HepG2 (cell line): Measurements from ENCODE around the gene MBLAC1. TPM values are rescaled to one million over a fixed set of nuclear protein-coding genes. Genes with fewer than 3 reads are reported as not detected.
A peak's percentile ranks its signal among the peaks of the same experiment; 100 is the strongest.

ENCODE experiments used
- ESRRA ChIP-seq: sonication (generic); formaldehyde crosslinking; IDR thresholded peaks from 2 replicates; pipeline ENCODE4 v1.5.1; 2020; ENCODE audit warnings: mild to moderate bottlenecking, low read depth, missing genetic modification reagents
- MAF1 ChIP-seq: sonication (generic); formaldehyde crosslinking; IDR thresholded peaks from 2 replicates; pipeline ENCODE4 v1.5.0; 2020; ENCODE audit warnings: missing genetic modification reagents, borderline replicate concordance
- NFE2L1 ChIP-seq: sonication (generic); formaldehyde crosslinking; IDR thresholded peaks from 2 replicates; pipeline ENCODE4 v1.4.0; 2020; ENCODE audit warnings: missing genetic modification reagents, mild to moderate bottlenecking, borderline replicate concordance
- RFX1 ChIP-seq: fragments of 450-650 bp; IDR thresholded peaks from 2 replicates; pipeline ENCODE4 v1.6.1; 2017
- SNAI1 ChIP-seq: sonication (generic); formaldehyde crosslinking; IDR thresholded peaks from 2 replicates; pipeline ENCODE4 v1.5.0; 2020; ENCODE audit warnings: mild to moderate bottlenecking, missing genetic modification reagents, borderline replicate concordance
- SRSF9 ChIP-seq: fragments of 200-400 bp; formaldehyde crosslinking; IDR thresholded peaks from 2 replicates; pipeline ENCODE4 v1.6.1; 2018; ENCODE audit warnings: borderline replicate concordance, mild to moderate bottlenecking, low read depth, low read length; ENCODE audit not compliant: insufficient read depth, poor library complexity, severe bottlenecking
- ZFP62 ChIP-seq: sonication (generic); formaldehyde crosslinking; IDR thresholded peaks from 2 replicates; pipeline ENCODE4 v1.4.0; 2020; ENCODE audit warnings: missing genetic modification reagents
- ZNF121 ChIP-seq: sonication (generic); formaldehyde crosslinking; IDR thresholded peaks from 2 replicates; pipeline ENCODE4 v1.5.0; 2020; ENCODE audit warnings: mild to moderate bottlenecking, missing genetic modification reagents
- ZNF263 ChIP-seq: sonication (generic); formaldehyde crosslinking; IDR thresholded peaks from 2 replicates; pipeline ENCODE4 v1.4.0; 2020; ENCODE audit warnings: missing genetic modification reagents
- ZNF367 ChIP-seq: sonication (generic); formaldehyde crosslinking; IDR thresholded peaks from 2 replicates; pipeline ENCODE4 v1.4.0; 2020; ENCODE audit warnings: missing genetic modification reagents, borderline replicate concordance
- ZNF468 ChIP-seq: sonication (generic); formaldehyde crosslinking; IDR thresholded peaks from 2 replicates; pipeline ENCODE4 v1.8.0; 2022; ENCODE audit warnings: mild to moderate bottlenecking, moderate library complexity, missing genetic modification reagents
- ZNF546 ChIP-seq: sonication (generic); formaldehyde crosslinking; conservative IDR thresholded peaks from 2 replicates; pipeline ENCODE4 v1.8.1; 2023; ENCODE audit warnings: mild to moderate bottlenecking, missing genetic modification reagents
- ZNF558 ChIP-seq: sonication (generic); formaldehyde crosslinking; IDR thresholded peaks from 2 replicates; pipeline ENCODE4 v1.9.0; 2022; ENCODE audit warnings: mild to moderate bottlenecking, missing genetic modification reagents, borderline replicate concordance
- ZNF564 ChIP-seq: sonication (generic); formaldehyde crosslinking; IDR thresholded peaks from 2 replicates; pipeline ENCODE4 v1.8.1; 2023; ENCODE audit warnings: mild to moderate bottlenecking, missing genetic modification reagents
- polyA plus RNA-seq, 8 experiments: library from polyadenylated mRNA; depleted of rRNA in 3 of 8; stranded (reverse) in 7 of 8; unstranded in 1 of 8; fragments of >200 nt; fragmentation: Illumina TruSeq in 4 of 8; extraction: Trizol in 4 of 8; gene quantifications; 2 replicates each; pipeline versions ENCODE4 v1.2.1 to v1.2.3, GENCODE V29; 2011 to 2016; ENCODE audit warnings: low read depth in 4 of 8, missing spikeins in 1 of 8, mixed read lengths in 1 of 8; ENCODE audit not compliant: insufficient read depth in 1 of 8
- total RNA-seq, 5 experiments: library from RNA; depleted of rRNA; stranded (reverse); fragments of >200 nt; fragmentation: Illumina TruSeq; extraction: Trizol; gene quantifications; 2 replicates each; pipeline ENCODE4 v1.2.3, GENCODE V29; 2016; ENCODE audit warnings: low read depth in 1 of 5
- TF ChIP-seq, protein P1 (sequence below): fragments of 450-650 bp; IDR thresholded peaks from 2 replicates; pipeline ENCODE4 v1.6.1; 2017; ENCODE audit warnings: mild to moderate bottlenecking
- TF ChIP-seq, protein P2 (sequence below): sonication (generic); formaldehyde crosslinking; IDR thresholded peaks from 2 replicates; pipeline ENCODE4 v1.8.0; 2022; ENCODE audit warnings: mild to moderate bottlenecking, missing genetic modification reagents, moderate library complexity
- TF ChIP-seq, protein P3 (sequence below): sonication (generic); formaldehyde crosslinking; IDR thresholded peaks from 2 replicates; pipeline ENCODE4 v1.4.0; 2020; ENCODE audit warnings: low read depth, mild to moderate bottlenecking, missing genetic modification reagents
- TF ChIP-seq, protein P4 (sequence below): sonication (generic); formaldehyde crosslinking; conservative IDR thresholded peaks from 2 replicates; pipeline ENCODE4 v1.4.0; 2020; ENCODE audit warnings: missing genetic modification reagents
- TF ChIP-seq, protein P5 (sequence below): sonication (generic); formaldehyde crosslinking; IDR thresholded peaks from 2 replicates; pipeline ENCODE4 v1.5.0; 2020; ENCODE audit warnings: mild to moderate bottlenecking, missing genetic modification reagents

MBLAC1 gene
- total and polyA plus RNA-seq, 2 of the 13 experiments (the other 11 are each of a cell fraction or from before 2014, with no cell fraction given) = 0.79 to 2.1 TPM

DNA sequence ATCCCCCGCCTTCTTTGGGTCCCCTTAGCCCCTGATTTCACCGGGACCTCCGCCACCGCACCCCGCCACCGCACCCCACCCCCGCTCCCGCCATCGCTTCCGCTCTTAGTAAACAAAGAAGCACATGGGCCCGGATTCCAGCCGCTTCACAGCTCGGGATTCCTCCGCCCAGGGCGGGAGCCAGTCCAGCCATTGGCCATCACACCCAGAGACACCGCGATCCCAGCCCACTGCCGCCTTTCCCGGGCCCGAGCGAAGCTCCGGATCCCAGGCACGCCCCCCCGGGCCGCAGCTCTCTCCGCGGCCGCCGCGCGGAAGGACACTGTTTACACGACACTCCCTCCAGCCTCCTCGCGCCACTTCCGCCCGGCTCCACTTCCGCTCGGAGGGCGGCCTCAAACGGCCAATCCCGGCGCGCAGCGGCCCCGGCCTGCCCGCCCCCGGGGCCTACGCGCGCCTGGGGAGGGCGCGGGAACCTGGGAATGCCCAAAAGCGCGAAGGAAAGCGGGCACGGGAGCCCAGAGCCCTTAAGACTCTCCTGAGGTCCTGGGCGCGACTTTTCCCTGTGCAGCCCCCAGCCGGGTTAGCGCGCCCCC is 26.2 kb upstream of the MBLAC1 start (continued):
- TF ChIP-seq, protein P1, sequence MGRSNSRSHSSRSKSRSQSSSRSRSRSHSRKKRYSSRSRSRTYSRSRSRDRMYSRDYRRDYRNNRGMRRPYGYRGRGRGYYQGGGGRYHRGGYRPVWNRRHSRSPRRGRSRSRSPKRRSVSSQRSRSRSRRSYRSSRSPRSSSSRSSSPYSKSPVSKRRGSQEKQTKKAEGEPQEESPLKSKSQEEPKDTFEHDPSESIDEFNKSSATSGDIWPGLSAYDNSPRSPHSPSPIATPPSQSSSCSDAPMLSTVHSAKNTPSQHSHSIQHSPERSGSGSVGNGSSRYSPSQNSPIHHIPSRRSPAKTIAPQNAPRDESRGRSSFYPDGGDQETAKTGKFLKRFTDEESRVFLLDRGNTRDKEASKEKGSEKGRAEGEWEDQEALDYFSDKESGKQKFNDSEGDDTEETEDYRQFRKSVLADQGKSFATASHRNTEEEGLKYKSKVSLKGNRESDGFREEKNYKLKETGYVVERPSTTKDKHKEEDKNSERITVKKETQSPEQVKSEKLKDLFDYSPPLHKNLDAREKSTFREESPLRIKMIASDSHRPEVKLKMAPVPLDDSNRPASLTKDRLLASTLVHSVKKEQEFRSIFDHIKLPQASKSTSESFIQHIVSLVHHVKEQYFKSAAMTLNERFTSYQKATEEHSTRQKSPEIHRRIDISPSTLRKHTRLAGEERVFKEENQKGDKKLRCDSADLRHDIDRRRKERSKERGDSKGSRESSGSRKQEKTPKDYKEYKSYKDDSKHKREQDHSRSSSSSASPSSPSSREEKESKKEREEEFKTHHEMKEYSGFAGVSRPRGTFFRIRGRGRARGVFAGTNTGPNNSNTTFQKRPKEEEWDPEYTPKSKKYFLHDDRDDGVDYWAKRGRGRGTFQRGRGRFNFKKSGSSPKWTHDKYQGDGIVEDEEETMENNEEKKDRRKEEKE = no peak
- TF ChIP-seq, protein P2, sequence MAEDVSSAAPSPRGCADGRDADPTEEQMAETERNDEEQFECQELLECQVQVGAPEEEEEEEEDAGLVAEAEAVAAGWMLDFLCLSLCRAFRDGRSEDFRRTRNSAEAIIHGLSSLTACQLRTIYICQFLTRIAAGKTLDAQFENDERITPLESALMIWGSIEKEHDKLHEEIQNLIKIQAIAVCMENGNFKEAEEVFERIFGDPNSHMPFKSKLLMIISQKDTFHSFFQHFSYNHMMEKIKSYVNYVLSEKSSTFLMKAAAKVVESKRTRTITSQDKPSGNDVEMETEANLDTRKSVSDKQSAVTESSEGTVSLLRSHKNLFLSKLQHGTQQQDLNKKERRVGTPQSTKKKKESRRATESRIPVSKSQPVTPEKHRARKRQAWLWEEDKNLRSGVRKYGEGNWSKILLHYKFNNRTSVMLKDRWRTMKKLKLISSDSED = no peak
- TF ChIP-seq ZNF263 (CRISPR knock-in tag) = no peak
- TF ChIP-seq ZNF564 (CRISPR knock-in tag) = peak; percentile 85; the same call in 1 of the 2 replicates
- TF ChIP-seq ZNF558 (CRISPR knock-in tag) = peak; percentile 65; the same call in 1 of the 2 replicates
- TF ChIP-seq ZNF121 (CRISPR knock-in tag) = no peak
- TF ChIP-seq, protein P3, sequence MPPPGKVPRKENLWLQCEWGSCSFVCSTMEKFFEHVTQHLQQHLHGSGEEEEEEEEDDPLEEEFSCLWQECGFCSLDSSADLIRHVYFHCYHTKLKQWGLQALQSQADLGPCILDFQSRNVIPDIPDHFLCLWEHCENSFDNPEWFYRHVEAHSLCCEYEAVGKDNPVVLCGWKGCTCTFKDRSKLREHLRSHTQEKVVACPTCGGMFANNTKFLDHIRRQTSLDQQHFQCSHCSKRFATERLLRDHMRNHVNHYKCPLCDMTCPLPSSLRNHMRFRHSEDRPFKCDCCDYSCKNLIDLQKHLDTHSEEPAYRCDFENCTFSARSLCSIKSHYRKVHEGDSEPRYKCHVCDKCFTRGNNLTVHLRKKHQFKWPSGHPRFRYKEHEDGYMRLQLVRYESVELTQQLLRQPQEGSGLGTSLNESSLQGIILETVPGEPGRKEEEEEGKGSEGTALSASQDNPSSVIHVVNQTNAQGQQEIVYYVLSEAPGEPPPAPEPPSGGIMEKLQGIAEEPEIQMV (CRISPR knock-in tag) = peak; percentile 71
- TF ChIP-seq RFX1 = no peak
- TF ChIP-seq, protein P4, sequence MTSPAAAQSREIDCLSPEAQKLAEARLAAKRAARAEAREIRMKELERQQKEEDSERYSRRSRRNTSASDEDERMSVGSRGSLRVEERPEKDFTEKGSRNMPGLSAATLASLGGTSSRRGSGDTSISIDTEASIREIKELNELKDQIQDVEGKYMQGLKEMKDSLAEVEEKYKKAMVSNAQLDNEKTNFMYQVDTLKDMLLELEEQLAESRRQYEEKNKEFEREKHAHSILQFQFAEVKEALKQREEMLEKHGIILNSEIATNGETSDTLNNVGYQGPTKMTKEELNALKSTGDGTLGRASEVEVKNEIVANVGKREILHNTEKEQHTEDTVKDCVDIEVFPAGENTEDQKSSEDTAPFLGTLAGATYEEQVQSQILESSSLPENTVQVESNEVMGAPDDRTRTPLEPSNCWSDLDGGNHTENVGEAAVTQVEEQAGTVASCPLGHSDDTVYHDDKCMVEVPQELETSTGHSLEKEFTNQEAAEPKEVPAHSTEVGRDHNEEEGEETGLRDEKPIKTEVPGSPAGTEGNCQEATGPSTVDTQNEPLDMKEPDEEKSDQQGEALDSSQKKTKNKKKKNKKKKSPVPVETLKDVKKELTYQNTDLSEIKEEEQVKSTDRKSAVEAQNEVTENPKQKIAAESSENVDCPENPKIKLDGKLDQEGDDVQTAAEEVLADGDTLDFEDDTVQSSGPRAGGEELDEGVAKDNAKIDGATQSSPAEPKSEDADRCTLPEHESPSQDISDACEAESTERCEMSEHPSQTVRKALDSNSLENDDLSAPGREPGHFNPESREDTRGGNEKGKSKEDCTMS (CRISPR knock-in tag) = no peak
- TF ChIP-seq, protein P5, sequence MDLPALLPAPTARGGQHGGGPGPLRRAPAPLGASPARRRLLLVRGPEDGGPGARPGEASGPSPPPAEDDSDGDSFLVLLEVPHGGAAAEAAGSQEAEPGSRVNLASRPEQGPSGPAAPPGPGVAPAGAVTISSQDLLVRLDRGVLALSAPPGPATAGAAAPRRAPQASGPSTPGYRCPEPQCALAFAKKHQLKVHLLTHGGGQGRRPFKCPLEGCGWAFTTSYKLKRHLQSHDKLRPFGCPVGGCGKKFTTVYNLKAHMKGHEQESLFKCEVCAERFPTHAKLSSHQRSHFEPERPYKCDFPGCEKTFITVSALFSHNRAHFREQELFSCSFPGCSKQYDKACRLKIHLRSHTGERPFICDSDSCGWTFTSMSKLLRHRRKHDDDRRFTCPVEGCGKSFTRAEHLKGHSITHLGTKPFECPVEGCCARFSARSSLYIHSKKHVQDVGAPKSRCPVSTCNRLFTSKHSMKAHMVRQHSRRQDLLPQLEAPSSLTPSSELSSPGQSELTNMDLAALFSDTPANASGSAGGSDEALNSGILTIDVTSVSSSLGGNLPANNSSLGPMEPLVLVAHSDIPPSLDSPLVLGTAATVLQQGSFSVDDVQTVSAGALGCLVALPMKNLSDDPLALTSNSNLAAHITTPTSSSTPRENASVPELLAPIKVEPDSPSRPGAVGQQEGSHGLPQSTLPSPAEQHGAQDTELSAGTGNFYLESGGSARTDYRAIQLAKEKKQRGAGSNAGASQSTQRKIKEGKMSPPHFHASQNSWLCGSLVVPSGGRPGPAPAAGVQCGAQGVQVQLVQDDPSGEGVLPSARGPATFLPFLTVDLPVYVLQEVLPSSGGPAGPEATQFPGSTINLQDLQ (CRISPR knock-in tag) = peak; percentile 65; the same call in 1 of the 2 replicates
- no peak for TF ChIP-seq SNAI1 (CRISPR knock-in tag)
- TF ChIP-seq ZNF468 (CRISPR knock-in tag) = no peak
- no peak for TF ChIP-seq NFE2L1 (CRISPR knock-in tag)
- no peak for TF ChIP-seq ZNF367 (CRISPR knock-in tag)
- no peak for TF ChIP-seq MAF1 (CRISPR knock-in tag)
- peak; percentile 79; the same call in 1 of the 2 replicates for TF ChIP-seq ESRRA (CRISPR knock-in tag)
- TF ChIP-seq SRSF9 = no peak
- TF ChIP-seq ZNF546 (CRISPR knock-in tag) = no peak; the same call in 1 of the 2 replicates
- no peak for TF ChIP-seq ZFP62 (CRISPR knock-in tag)
